Measurements from ENCODE around the gene TEC. TPM values are rescaled to one million over a fixed set of nuclear protein-coding genes. Genes with fewer than 3 reads are reported as not detected.
"Not testable (repeated sequence)": the region's sequence is repeated elsewhere in the genome, so short reads cannot be mapped to it uniquely, and the experiment has no call there.

TEC gene
- total RNA-seq, 2 experiments from 2014 or later, result 2.1 to 11.5 TPM

- Histone ChIP-seq H3K4me3 (ENCODE audit: low read depth, low read length, poor library complexity, severe bottlenecking) (no peak overlapping the region), H3K9me3 (ENCODE audit: low read length) (no peaks in the 10 kb centered on the region), H4K20me1 (ENCODE audit: insufficient read depth, low read length) (no peaks in the 10 kb centered on the region), H2AFZ (ENCODE audit: low read length) (no peak overlapping the region), H3K36me3 (ENCODE audit: insufficient read depth, low read length) (no peaks in the 10 kb centered on the region), H3K27ac (ENCODE audit: low read depth, low read length, poor library complexity, severe bottlenecking) (no peak overlapping the region), H3K4me2 (ENCODE audit: low read length) (no peak overlapping the region), H3K9me2 (ENCODE audit: insufficient read depth, low read length) (no peaks in the 10 kb centered on the region), H3K4me1 (ENCODE audit: insufficient read depth, low read length, poor library complexity, severe bottlenecking) (no peaks in the 10 kb centered on the region), H3K79me2 (ENCODE audit: insufficient read depth, low read depth, low read length) (no peaks in the 10 kb centered on the region)
- ChIA-PET POLR2A (interaction anchor here (0.6 kb wide), 1 partner anchor 448 kb away, joined by 4 read pairs; no protein-coding TSS in a partner anchor), CTCF (ENCODE audit: unreplicated experiment) (no interaction called here)
- no TSS peak for BruUV-seq (replicated peaks)
- DNase-seq (ENCODE audit: low spot score), result peak; percentile 9
- intact Hi-C loops (cut with micrococcal nuclease; ENCODE audit: unreplicated experiment), result no loop called here
- no peak for TF ChIP-seq EZH2phosphoT487 (IDR thresholded peaks at IDR 0.05; ENCODE audit: borderline replicate concordance, low read depth, low read length)
- peak; percentile 85 for TF ChIP-seq CTCF (conservative IDR thresholded peaks at IDR 0.05; ENCODE audit: low read length)
Measured at GRCh38 chr4:48290146-48290772, 20.6 kb upstream of the TEC start.

- H3K79me2 ChIP-seq (ENCODE audit: insufficient read depth, low read depth, low read length); H3K9me2 ChIP-seq (ENCODE audit: insufficient read depth, low read length); POLR2A ChIA-PET; intact Hi-C loops (cut with micrococcal nuclease; ENCODE audit: unreplicated experiment); H3K4me1 ChIP-seq (ENCODE audit: insufficient read depth, low read length, poor library complexity, severe bottlenecking); H4K20me1 ChIP-seq (ENCODE audit: insufficient read depth, low read length); BruUV-seq (replicated peaks); H3K9me3 ChIP-seq (ENCODE audit: low read length); CTCF ChIA-PET (ENCODE audit: unreplicated experiment); H3K27ac ChIP-seq (ENCODE audit: low read depth, low read length, poor library complexity, severe bottlenecking); H3K4me3 ChIP-seq (ENCODE audit: low read depth, low read length, poor library complexity, severe bottlenecking); H3K36me3 ChIP-seq (ENCODE audit: insufficient read depth, low read length); H3K4me2 ChIP-seq (ENCODE audit: low read length); DNase-seq (ENCODE audit: low spot score); H2AFZ ChIP-seq (ENCODE audit: low read length): not testable (repeated sequence)
Measured at GRCh38 chr4:48286060-48286459, 16.4 kb upstream of the TEC start.

- H3K9me2 ChIP-seq (ENCODE audit: insufficient read depth, low read length); BruUV-seq (replicated peaks); H3K79me2 ChIP-seq (ENCODE audit: insufficient read depth, low read depth, low read length); H3K27ac ChIP-seq (ENCODE audit: low read depth, low read length, poor library complexity, severe bottlenecking); H2AFZ ChIP-seq (ENCODE audit: low read length); H3K36me3 ChIP-seq (ENCODE audit: insufficient read depth, low read length); H3K9me3 ChIP-seq (ENCODE audit: low read length); H3K4me1 ChIP-seq (ENCODE audit: insufficient read depth, low read length, poor library complexity, severe bottlenecking); H4K20me1 ChIP-seq (ENCODE audit: insufficient read depth, low read length); H3K4me3 ChIP-seq (ENCODE audit: low read depth, low read length, poor library complexity, severe bottlenecking); H3K4me2 ChIP-seq (ENCODE audit: low read length); CTCF ChIA-PET (ENCODE audit: unreplicated experiment); intact Hi-C loops (cut with micrococcal nuclease; ENCODE audit: unreplicated experiment); DNase-seq (ENCODE audit: low spot score); POLR2A ChIA-PET: not testable (repeated sequence)
Measured at GRCh38 chr4:48285640-48286039, 16.0 kb upstream of the TEC start.
